Measurements from ENCODE around the gene DYNLT3. TPM values are rescaled to one million over a fixed set of nuclear protein-coding genes. Genes with fewer than 3 reads are reported as not detected.

DYNLT3 gene
- polyA plus RNA-seq, 1 donor from 2014 or later, result 29.1 TPM

Other genes with a start within 250 kb of the DYNLT3 start
- gene XK, start 161.8 kb downstream of the DYNLT3 start, polyA plus RNA-seq, result 0.18 TPM
- gene CYBB, start 67.5 kb downstream of the DYNLT3 start, polyA plus RNA-seq, result 122 TPM
- gene SYTL5, start 159.0 kb upstream of the DYNLT3 start, polyA plus RNA-seq, result not detected